Upper lobe of left lung (tissue), 6 donors: ENCODE data around the gene EIF4EBP3. TPM values are rescaled to one million over a fixed set of nuclear protein-coding genes. Genes with fewer than 3 reads are reported as not detected.

ENCODE experiments used
- ATAC-seq, 2 donors: fragments of 200-7000 bp; cut with Tn5 transposase; one replicate each; pipeline ENCODE4 v1.9.1; 2022; ENCODE audit warnings: mild to moderate bottlenecking in 2 of 2, moderate library complexity in 2 of 2; ENCODE audit not compliant: low FRiP score in 2 of 2
- DNase-seq, 2 donors: peaks; one replicate each; pipeline ENCODE4 v3.0.0-alpha.2; 2019 to 2020
- H3K27ac ChIP-seq, 4 donors: fragments of 200-600 bp; sonication (generic); one replicate each; pipeline ENCODE4 v1.5.1; 2016 to 2019
- H3K27me3 ChIP-seq, 4 donors: fragments of 200-600 bp; sonication (generic); one replicate each; pipeline ENCODE4 v1.5.1; 2017 to 2019
- H3K36me3 ChIP-seq, 4 donors: fragments of 200-600 bp; sonication (generic); one replicate each; pipeline ENCODE4 v1.5.1; 2016 to 2019
- H3K4me1 ChIP-seq, 4 donors: fragments of 200-600 bp; sonication (generic); one replicate each; pipeline ENCODE4 v1.5.1; 2018 to 2019
- H3K4me3 ChIP-seq, 4 donors: fragments of 200-600 bp; sonication (generic); one replicate each; pipeline ENCODE4 v1.5.1; 2017 to 2019; ENCODE audit warnings: mild to moderate bottlenecking in 2 of 4, moderate library complexity in 1 of 4
- H3K9me3 ChIP-seq, 4 donors: fragments of 200-600 bp; sonication (generic); one replicate each; pipeline ENCODE4 v1.5.1; 2018 to 2019
- EP300 ChIP-seq, 4 donors: sonication (generic); formaldehyde crosslinking; IDR thresholded peaks; one replicate each; pipeline ENCODE4 v1.5.1; 2017; ENCODE audit warnings: antibody characterized with exemption in 4 of 4, control low read depth in 2 of 4
- POLR2A ChIP-seq, 4 donors: fragments of 450-650 bp; IDR thresholded peaks; one replicate each; pipeline ENCODE4 v1.5.1; 2016 to 2017; ENCODE audit warnings: antibody characterized with exemption in 4 of 4, mild to moderate bottlenecking in 2 of 4
- POLR2AphosphoS5 ChIP-seq, 2 donors: sonication (generic); formaldehyde crosslinking; IDR thresholded peaks; one replicate each; pipeline ENCODE4 v1.5.1; 2017; ENCODE audit warnings: antibody characterized with exemption in 2 of 2
- WGBS, 2 donors: methylation state at CpG; one replicate each; pipeline ENCODE4 v1.1.5; 2017 to 2018; 5-methylcytosine and 5-hydroxymethylcytosine counted together
- total RNA-seq, 6 donors: library from RNA; depleted of rRNA in 4 of 6; stranded (reverse); fragments of >200 nt in 4 of 6; gene quantifications; one replicate each; pipeline versions ENCODE4 v1.1.0 to v1.2.1, GENCODE V29; 2016 to 2021
- TF ChIP-seq, protein P1 (sequence below), 6 experiments: fragments of 450-650 bp in 4 of 6; fragments of 200-600 bp in 2 of 6; sonication (generic) in 2 of 6; IDR thresholded peaks; one replicate each; pipeline ENCODE4 v1.5.1; 2016 to 2019; ENCODE audit warnings: antibody characterized with exemption in 6 of 6
- donor health status: DM: no; HTN: no; CAD: no; lungs with moderate emphysema.
- donor health status: DM: no; HTN: yes; CAD: no; lungs with severe emphysema.

Gene EIF4EBP3
- total RNA-seq, 6 donors from 2014 or later, result 12.1 to 32.5 (median 21.0) TPM

DNA sequence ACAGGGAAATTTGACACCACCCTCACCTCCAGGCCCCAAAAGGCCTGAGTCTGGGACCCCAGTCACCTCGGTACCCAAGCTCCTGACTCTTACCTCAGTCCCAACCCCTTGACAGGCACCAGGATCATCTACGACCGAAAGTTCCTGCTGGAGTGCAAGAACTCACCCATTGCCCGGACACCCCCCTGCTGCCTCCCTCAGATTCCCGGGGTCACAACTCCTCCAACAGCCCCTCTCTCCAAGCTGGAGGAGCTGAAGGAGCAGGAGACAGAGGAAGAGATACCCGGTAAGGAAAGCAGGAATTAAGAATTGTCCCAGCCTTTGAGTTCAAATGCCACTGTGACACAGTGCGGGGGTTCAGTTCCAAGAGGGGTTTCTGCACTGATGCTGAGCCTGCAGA, 1.3 kb downstream of the EIF4EBP3 start:
- H3K4me1 ChIP-seq, result peaks cover 34 to 47% (median 40%) of the 10 kb centered on the region in 4 donors
- TF ChIP-seq POLR2AphosphoS5 (IDR thresholded peaks at IDR 0.05), result no peak
- TF ChIP-seq POLR2A (IDR thresholded peaks at IDR 0.05), result no peak
- TF ChIP-seq, protein P1, sequence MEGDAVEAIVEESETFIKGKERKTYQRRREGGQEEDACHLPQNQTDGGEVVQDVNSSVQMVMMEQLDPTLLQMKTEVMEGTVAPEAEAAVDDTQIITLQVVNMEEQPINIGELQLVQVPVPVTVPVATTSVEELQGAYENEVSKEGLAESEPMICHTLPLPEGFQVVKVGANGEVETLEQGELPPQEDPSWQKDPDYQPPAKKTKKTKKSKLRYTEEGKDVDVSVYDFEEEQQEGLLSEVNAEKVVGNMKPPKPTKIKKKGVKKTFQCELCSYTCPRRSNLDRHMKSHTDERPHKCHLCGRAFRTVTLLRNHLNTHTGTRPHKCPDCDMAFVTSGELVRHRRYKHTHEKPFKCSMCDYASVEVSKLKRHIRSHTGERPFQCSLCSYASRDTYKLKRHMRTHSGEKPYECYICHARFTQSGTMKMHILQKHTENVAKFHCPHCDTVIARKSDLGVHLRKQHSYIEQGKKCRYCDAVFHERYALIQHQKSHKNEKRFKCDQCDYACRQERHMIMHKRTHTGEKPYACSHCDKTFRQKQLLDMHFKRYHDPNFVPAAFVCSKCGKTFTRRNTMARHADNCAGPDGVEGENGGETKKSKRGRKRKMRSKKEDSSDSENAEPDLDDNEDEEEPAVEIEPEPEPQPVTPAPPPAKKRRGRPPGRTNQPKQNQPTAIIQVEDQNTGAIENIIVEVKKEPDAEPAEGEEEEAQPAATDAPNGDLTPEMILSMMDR (IDR thresholded peaks at IDR 0.05), result no peak
- no peak for TF ChIP-seq EP300 (IDR thresholded peaks at IDR 0.05)
- H3K9me3 ChIP-seq, result no peaks in the 10 kb centered on the region
- peaks cover 14 to 53% (median 31%) of the 10 kb centered on the region in 4 donors for H3K36me3 ChIP-seq
- no peaks in the 10 kb centered on the region for H3K27me3 ChIP-seq
- H3K27ac ChIP-seq, result peak overlapping the region; percentile 92 to 99 (median 94)
- ATAC-seq (no peak), DNase-seq (no peak)
- H3K4me3 ChIP-seq, result peak overlapping the region in 1 of 4 donors; percentile 58
- WGBS, 2 donors, result 82 to 90% methylated on average over 4 to 7 of the region's 7 CpGs

DNA sequence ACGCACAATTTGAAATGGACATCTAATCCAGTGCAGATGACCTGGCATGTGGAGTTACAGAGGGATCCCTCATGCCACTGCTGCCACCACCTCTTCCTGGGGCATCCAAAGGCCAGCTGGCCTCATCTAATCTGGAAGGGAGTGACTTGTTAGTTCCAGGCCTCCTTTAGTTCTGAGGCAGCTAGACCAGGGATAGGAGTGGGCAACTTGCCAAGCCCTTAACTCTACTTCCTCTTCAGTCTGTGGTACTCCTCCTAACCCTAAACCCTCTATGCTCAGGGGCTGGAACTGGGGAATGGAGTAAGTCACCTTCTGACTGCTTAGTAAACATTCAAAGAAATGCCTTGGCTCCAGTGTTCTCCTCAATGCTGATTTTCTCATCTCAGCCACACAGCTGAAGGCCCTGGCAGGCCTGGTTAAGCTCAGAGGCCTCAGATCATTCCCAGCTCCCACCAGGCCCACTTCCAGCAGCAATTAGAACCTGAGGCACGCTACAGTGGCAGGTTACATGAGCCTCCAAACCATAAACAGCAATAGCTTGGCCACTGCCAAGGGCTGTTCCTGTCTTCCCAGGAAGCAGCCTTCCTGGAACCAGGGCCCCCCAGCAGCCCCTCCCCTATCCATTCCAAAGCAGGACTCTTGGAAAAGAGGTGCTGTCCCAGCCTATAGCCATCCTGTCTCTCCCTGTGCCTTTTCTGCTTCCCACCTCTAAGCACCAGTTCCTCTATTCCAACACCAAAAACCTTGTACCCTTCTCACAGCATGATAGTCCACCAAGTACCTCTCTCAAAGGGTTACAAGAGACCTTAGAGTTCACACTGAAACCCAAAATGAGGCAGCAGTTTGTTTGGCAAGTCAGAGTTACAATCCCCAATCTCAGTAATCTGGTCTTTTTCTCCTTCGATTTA, 2.0 kb downstream of the EIF4EBP3 start:
- TF ChIP-seq EP300 (IDR thresholded peaks at IDR 0.05) (no peak), POLR2AphosphoS5 (IDR thresholded peaks at IDR 0.05) (peak in 1 of 2 donors; percentile 9)
- peaks cover 14 to 46% (median 28%) of the 10 kb centered on the region in 4 donors for H3K36me3 ChIP-seq
- no peaks in the 10 kb centered on the region for H3K27me3 ChIP-seq
- H3K9me3 ChIP-seq, result no peaks in the 10 kb centered on the region
- peaks cover 34 to 51% (median 42%) of the 10 kb centered on the region in 4 donors for H3K4me1 ChIP-seq
- DNase-seq, result peak in 1 of 2 donors; percentile 86
- WGBS, 2 donors, result 80% methylated on average over 3 of the region's 3 CpGs
- ATAC-seq, result peak in 1 of 2 donors; percentile 18
- no peak overlapping the region for H3K4me3 ChIP-seq
- H3K27ac ChIP-seq, result peak overlapping the region; percentile 92 to 99 (median 94)

GRCh38 chr5:140550147-140551079, 3.0 kb downstream of the EIF4EBP3 start:
- Histone ChIP-seq H3K4me3 (no peak overlapping the region), H3K4me1 (peaks cover 35 to 61% (median 50%) of the 10 kb centered on the region in 4 donors), H3K27me3 (no peaks in the 10 kb centered on the region), H3K9me3 (no peaks in the 10 kb centered on the region), H3K27ac (peak overlapping the region; percentile 92 to 99 (median 94)), H3K36me3 (peaks cover 14 to 43% (median 27%) of the 10 kb centered on the region in 4 donors)
- ATAC-seq (no peak), DNase-seq (no peak)
- 84 to 91% methylated on average over 9 of the region's 11 CpGs for WGBS, 2 donors
- no peak for TF ChIP-seq POLR2AphosphoS5 (IDR thresholded peaks at IDR 0.05)
- TF ChIP-seq, protein P1 (IDR thresholded peaks at IDR 0.05), result no peak
- TF ChIP-seq EP300 (IDR thresholded peaks at IDR 0.05), result no peak
- TF ChIP-seq POLR2A (IDR thresholded peaks at IDR 0.05), result no peak

DNA sequence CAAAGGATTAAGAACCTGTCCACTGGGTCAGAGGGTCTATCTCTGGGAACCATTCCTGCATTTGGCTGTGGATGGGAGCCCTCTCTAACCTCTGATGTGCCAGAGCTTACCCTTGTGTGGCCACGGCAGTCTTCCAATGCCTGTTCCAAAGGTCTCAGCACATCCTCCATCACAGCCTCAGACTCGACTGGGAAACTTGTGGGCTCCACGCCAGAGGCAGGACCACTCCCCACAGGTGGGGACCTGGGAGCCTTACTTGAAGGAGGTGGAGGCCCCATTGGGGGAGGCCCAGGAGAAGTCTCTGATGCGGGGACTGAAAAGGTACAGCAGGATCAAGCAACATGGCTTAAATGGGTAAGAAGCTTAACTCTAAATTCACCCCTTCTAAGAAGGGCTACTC, 4.4 kb downstream of the EIF4EBP3 start:
- Histone ChIP-seq H3K27me3 (no peaks in the 10 kb centered on the region), H3K36me3 (peaks cover 14 to 43% (median 27%) of the 10 kb centered on the region in 4 donors), H3K4me3 (no peak overlapping the region), H3K9me3 (no peaks in the 10 kb centered on the region), H3K27ac (no peak overlapping the region), H3K4me1 (peaks cover 44 to 66% (median 57%) of the 10 kb centered on the region in 4 donors)
- DNase-seq (no peak), ATAC-seq (no peak)
- no peak for TF ChIP-seq POLR2A (IDR thresholded peaks at IDR 0.05)
- TF ChIP-seq POLR2AphosphoS5 (IDR thresholded peaks at IDR 0.05), result no peak
- TF ChIP-seq EP300 (IDR thresholded peaks at IDR 0.05), result no peak
- TF ChIP-seq, protein P1 (IDR thresholded peaks at IDR 0.05), result no peak
- 87 to 94% methylated on average over 4 of the region's 4 CpGs for WGBS, 2 donors
